DOHH2 (cell line): ENCODE data around the gene MET.

Source experiments
- H3F3A ChIP-seq: fragments of 200-600 bp; sonication (generic), shearing (Covaris generic); 2 replicates; pipeline ENCODE4 v1.6.0; 2016; ENCODE audit warnings: antibody characterized with exemption, mild to moderate bottlenecking; ENCODE audit not compliant: control insufficient read depth, insufficient read depth
- H3K27ac ChIP-seq: fragments of 200-600 bp; sonication (generic); 2 replicates; pipeline ENCODE4 v1.5.1; 2014; ENCODE audit warnings: low read depth, mild to moderate bottlenecking, low read length, moderate library complexity
- H3K27me3 ChIP-seq: fragments of 200-600 bp; sonication (generic); 2 replicates; pipeline ENCODE4 v1.6.1; 2014; ENCODE audit warnings: mild to moderate bottlenecking, low read length, mixed read lengths; ENCODE audit not compliant: control insufficient read depth
- H3K36me3 ChIP-seq: fragments of 200-600 bp; sonication (generic); 2 replicates; pipeline ENCODE4 v1.6.1; 2014; ENCODE audit warnings: mild to moderate bottlenecking, low read length, moderate library complexity, mixed read lengths; ENCODE audit not compliant: control insufficient read depth
- H3K4me1 ChIP-seq: fragments of 200-600 bp; sonication (generic); 2 replicates; pipeline ENCODE4 v1.6.1; 2014; ENCODE audit warnings: mild to moderate bottlenecking, low read length, mixed read lengths; ENCODE audit not compliant: control insufficient read depth
- H3K4me2 ChIP-seq: fragments of 200-600 bp; sonication (generic); 2 replicates; pipeline ENCODE4 v1.6.0; 2014; ENCODE audit warnings: mild to moderate bottlenecking, low read length, moderate library complexity
- H3K4me3 ChIP-seq: fragments of 200-600 bp; sonication (generic); 2 replicates; pipeline ENCODE4 v1.5.1; 2014; ENCODE audit warnings: mild to moderate bottlenecking, low read length, mixed read lengths
- H3K79me2 ChIP-seq: fragments of 200-600 bp; sonication (generic); 2 replicates; pipeline ENCODE4 v1.6.1; 2014; ENCODE audit warnings: mild to moderate bottlenecking, low read length, mixed read lengths; ENCODE audit not compliant: control insufficient read depth
- H3K9me2 ChIP-seq: fragments of 200-600 bp; sonication (generic); replicated peaks from 2 replicates; pipeline ENCODE4 v1.6.1; 2014; ENCODE audit warnings: mild to moderate bottlenecking, low read length, mixed read lengths; ENCODE audit not compliant: control insufficient read depth
- H3K9me3 ChIP-seq: fragments of 200-600 bp; sonication (generic); 2 replicates; pipeline ENCODE4 v1.6.1; 2014; ENCODE audit warnings: antibody characterized with exemption, low read length, mixed read lengths; ENCODE audit not compliant: control insufficient read depth, insufficient read depth
- H4K20me1 ChIP-seq: fragments of 200-600 bp; sonication (generic); 2 replicates; pipeline ENCODE4 v1.6.0; 2014; ENCODE audit warnings: low read depth, mild to moderate bottlenecking, antibody characterized with exemption, low read length, moderate library complexity; ENCODE audit not compliant: control insufficient read depth, insufficient read depth
- EZH2phosphoT487 ChIP-seq: fragments of 200-600 bp; sonication (generic); IDR thresholded peaks from 2 replicates; pipeline ENCODE4 v1.6.1; 2017; ENCODE audit warnings: borderline replicate concordance, mild to moderate bottlenecking, antibody characterized with exemption, low read length, moderate library complexity, mixed read lengths
- TF ChIP-seq, protein P1 (sequence below): fragments of 200-600 bp; sonication (generic); IDR thresholded peaks from one replicate; pipeline ENCODE4 v1.5.1; 2014; ENCODE audit warnings: antibody characterized with exemption, mild to moderate bottlenecking, low read depth, low read length; ENCODE audit not compliant: poor library complexity, severe bottlenecking

The MET gene

DNA sequence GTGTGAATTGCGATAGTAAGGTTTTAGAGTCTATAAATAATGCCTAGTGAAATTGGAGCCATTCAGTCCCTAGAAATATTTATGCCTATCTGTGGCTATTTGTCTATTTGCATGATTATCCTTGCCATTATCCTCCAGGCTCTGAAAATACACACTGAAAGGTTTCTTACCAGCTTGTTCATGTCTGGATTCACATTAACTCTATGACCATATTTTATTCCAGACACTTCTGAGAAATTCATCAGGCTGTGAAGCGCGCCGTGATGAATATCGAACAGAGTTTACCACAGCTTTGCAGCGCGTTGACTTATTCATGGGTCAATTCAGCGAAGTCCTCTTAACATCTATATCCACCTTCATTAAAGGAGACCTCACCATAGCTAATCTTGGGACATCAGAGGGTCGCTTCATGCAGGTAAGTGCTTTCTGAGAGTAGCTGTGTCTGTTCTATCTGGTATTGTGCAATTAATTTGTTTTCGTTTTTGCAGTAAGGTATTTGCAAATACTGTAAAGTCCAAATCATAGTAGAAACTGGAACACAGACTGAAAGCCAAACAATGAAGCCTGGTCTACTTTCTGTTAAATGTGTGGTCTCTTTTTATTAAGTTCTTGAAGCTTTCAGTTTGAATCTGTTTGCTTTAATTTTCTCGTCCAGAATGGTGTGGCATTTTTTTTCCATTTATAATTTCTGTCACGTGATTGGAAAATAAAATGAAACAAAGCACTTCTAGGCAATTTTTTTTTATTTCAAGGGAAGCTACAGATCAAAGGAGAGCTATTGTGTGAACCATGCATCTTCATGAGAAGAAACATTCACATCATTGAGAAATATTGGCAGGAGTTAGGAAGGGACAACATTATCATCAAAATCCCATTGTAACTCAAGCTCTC is 59.7 kb downstream of the MET start:
- Histone ChIP-seq H4K20me1 (no peaks in the 10 kb centered on the region), H3K9me3 (no peaks in the 10 kb centered on the region), H3K4me1 (no peaks in the 10 kb centered on the region), H3K27me3 (0 out of 2 replicates have a peak, but pooled peaks cover 4% of the 10 kb centered on the region), H3K36me3 (no peaks in the 10 kb centered on the region), H3K79me2 (no peaks in the 10 kb centered on the region), H3K4me3 (no peak overlapping the region), H3F3A (no peaks in the 10 kb centered on the region), H3K9me2 (no peaks in the 10 kb centered on the region), H3K4me2 (no peak overlapping the region), H3K27ac (no peak overlapping the region)
- TF ChIP-seq, protein P1, sequence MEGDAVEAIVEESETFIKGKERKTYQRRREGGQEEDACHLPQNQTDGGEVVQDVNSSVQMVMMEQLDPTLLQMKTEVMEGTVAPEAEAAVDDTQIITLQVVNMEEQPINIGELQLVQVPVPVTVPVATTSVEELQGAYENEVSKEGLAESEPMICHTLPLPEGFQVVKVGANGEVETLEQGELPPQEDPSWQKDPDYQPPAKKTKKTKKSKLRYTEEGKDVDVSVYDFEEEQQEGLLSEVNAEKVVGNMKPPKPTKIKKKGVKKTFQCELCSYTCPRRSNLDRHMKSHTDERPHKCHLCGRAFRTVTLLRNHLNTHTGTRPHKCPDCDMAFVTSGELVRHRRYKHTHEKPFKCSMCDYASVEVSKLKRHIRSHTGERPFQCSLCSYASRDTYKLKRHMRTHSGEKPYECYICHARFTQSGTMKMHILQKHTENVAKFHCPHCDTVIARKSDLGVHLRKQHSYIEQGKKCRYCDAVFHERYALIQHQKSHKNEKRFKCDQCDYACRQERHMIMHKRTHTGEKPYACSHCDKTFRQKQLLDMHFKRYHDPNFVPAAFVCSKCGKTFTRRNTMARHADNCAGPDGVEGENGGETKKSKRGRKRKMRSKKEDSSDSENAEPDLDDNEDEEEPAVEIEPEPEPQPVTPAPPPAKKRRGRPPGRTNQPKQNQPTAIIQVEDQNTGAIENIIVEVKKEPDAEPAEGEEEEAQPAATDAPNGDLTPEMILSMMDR, result no peak
- TF ChIP-seq EZH2phosphoT487, result no peak

DNA sequence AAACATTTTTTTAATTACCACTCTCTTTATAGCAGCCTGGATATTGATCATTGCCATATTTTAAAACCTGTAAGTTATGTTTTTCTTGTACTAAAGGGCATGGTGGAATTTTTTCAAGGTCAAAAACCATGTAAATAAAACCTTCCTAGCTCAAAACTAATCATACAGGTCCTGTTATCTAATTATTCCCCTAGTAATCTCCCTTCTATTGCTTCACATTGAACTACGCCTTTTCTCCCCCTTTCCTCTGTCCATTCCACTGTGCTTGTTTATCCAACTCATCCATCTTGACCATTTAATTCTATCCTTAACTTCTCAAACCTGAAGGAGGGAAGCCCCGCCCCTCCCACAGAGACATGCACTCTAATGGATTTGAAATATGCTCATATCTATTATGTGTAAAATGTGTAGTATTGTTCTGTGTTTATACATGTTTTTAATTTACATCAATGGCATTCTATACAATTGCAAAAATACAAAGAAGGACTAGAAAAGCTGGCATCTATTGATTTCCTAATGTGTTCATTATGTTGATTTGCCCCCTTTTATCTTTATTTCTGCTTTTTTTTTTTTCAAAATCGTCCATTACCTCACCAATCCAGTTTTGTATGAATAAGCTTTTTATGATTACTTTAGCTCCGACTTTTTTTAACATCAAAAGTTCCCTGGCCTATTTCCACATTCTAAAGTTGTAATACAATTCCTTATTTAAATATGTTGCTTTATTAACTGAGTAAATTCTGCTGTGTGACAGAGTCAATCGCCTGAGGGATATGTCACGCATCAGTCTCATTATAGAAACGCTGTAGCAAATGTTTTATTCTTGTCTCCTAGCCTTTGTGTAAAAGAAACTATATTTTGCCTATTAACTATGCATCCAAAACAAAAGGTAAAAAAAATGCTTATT is 61.0 kb downstream of the MET start:
- H3K36me3 ChIP-seq, result no peaks in the 10 kb centered on the region
- no peaks in the 10 kb centered on the region for H3K9me2 ChIP-seq
- H3K27ac ChIP-seq, result no peak overlapping the region
- TF ChIP-seq, protein P1, result no peak
- no peak for TF ChIP-seq EZH2phosphoT487
- no peak overlapping the region for H3K4me2 ChIP-seq
- H3K27me3 ChIP-seq, result 0 out of 2 replicates have a peak, but pooled peaks cover 4% of the 10 kb centered on the region
- no peaks in the 10 kb centered on the region for H3K4me1 ChIP-seq
- no peak overlapping the region for H3K4me3 ChIP-seq
- H3K9me3 ChIP-seq, result no peaks in the 10 kb centered on the region
- H3K79me2 ChIP-seq, result no peaks in the 10 kb centered on the region
- H3F3A ChIP-seq, result no peaks in the 10 kb centered on the region
- no peaks in the 10 kb centered on the region for H4K20me1 ChIP-seq

DNA sequence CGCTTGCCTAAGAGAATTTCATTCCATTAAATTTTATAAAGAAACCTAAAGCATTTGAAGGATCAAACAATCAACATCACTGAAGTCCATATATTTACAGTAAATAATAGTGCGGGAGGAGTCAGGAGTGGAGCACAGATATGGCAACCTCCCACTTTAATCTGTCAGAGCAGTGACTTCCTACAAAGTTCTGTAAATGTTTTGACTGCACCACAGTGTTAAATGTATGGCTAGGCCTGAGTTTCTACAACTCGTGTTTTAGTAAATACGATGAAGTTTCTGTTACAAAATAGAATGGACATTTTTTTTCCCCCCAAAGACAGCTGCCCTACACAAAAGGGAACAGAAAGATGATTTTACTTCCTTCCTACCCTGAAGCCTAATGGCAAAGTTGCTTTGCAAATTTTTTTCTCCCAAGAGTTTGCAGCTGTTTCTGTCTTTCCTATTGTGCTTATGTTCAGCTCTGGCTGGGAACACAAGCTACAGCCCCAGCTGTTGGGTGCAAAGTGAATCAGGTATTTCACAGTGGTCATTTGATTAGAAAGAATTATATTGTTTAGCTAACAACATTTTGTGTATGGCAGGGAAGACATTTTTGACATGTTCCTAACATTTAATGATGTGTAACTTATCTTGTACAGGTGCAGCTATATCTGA is 62.1 kb downstream of the MET start:
- Histone ChIP-seq H3F3A (no peaks in the 10 kb centered on the region), H3K4me2 (no peak overlapping the region), H3K27ac (no peak overlapping the region), H3K36me3 (no peaks in the 10 kb centered on the region), H3K9me2 (no peaks in the 10 kb centered on the region), H3K9me3 (no peaks in the 10 kb centered on the region), H4K20me1 (no peaks in the 10 kb centered on the region), H3K27me3 (no peaks in the 10 kb centered on the region), H3K4me3 (no peak overlapping the region), H3K79me2 (no peaks in the 10 kb centered on the region), H3K4me1 (no peaks in the 10 kb centered on the region)
- TF ChIP-seq EZH2phosphoT487, result no peak
- TF ChIP-seq, protein P1, result no peak
